ENCODE data around the gene PSMD6.

DNA sequence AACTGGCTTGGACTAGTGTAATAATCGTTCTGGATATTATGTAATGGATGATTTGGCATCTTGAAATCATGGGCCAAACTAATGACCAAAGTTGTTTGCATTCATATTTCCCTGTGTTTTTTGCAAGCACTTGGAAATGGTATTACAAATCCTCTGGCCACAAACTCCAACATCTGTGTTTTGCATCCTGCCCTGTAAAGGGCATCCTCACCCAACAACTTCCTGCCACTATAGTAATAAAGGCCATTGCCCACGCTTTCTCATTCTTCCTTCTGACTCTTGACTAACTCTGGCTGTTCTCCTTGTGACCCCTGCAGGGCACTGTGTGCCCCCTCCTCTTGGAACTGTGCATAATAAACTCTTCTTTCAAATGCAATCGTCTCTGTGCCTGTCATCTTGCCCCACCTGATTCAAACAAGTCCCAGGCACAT is 25.4 kb upstream of the PSMD6 start:
- TF ChIP-seq SUZ12 (IDR thresholded peaks at IDR 0.05; ENCODE audit: extremely low read depth, insufficient read depth, insufficient read length) (no peak), ZNF274 (IDR thresholded peaks at IDR 0.05; ENCODE audit: low read depth, low read length) (no peak), YY1 (IDR thresholded peaks at IDR 0.05; ENCODE audit: insufficient read depth, insufficient read length) (no peak)

Measured in NT2/D1 (cell line).